ENCODE measurements around the gene TXNDC8. TPM values are rescaled to one million over a fixed set of nuclear protein-coding genes. Genes with fewer than 3 reads are reported as not detected.
A peak's percentile ranks its signal among the peaks of the same experiment; 100 is the strongest.

Gene TXNDC8
- not detected for total RNA-seq (2013)
- polyA plus RNA-seq (not detected), polyA minus RNA-seq (0.14 TPM in 1 of 2 replicates, not detected in the other), total RNA-seq (0 to 1.7 (median 0.03) reads per million in 11 experiments)

GRCh38 chr9:110337727-110338126, at the start of gene TXNDC8:
TSS of gene TXNDC8 (minus strand) at chr9:110337863.
- H3K9me3 ChIP-seq (replicated peaks in 1 of 2; ENCODE audit: control insufficient read depth in 1 of 2, insufficient read depth in 1 of 2, low read length in 2 of 2): no peaks in the 10 kb centered on the region
- no peaks in the 10 kb centered on the region for H4K20me1 ChIP-seq (ENCODE audit: insufficient read depth, low read length)
- no peak within 1 kb of the TSS for H3K4me3 ChIP-seq (replicated peaks in 1 of 3; ENCODE audit: low read depth in 2 of 3, low read length in 3 of 3)
- H3K4me2 ChIP-seq (replicated peaks; ENCODE audit: extremely low read depth, low read length, poor library complexity, severe bottlenecking): no peak within 1 kb of the TSS
- H3K27me3 ChIP-seq (ENCODE audit: control insufficient read depth in 2 of 2, insufficient read depth in 2 of 2, low read length in 2 of 2): no peaks in the 10 kb centered on the region
- no CpG with 5 or more reads among the region's 1 CpG for WGBS (ENCODE audit: insufficient coverage)
- Mint-ChIP-seq H3K4me3 (no peak within 1 kb of the TSS), H3K4me1 (peaks cover 9% of the 10 kb centered on the region), H3K27ac (peak within 1 kb of the TSS in 1 of 7 donors; percentile 48), H3K27me3 (ENCODE audit: low read depth in 3 of 3) (peaks cover 0 to 10% (median 9%) of the 10 kb centered on the region in 3 donors), H3K9me3 (no peaks in the 10 kb centered on the region), H3K36me3 (no peaks in the 10 kb centered on the region)
- no peaks in the 10 kb centered on the region for H3K79me2 ChIP-seq (ENCODE audit: insufficient read depth, low read length)
- H3K4me1 ChIP-seq (ENCODE audit: control insufficient read depth in 1 of 2, insufficient read depth in 2 of 2, low read length in 2 of 2): peaks cover 7 to 8% of the 10 kb centered on the region in 2 donors
- H2AFZ ChIP-seq (ENCODE audit: insufficient read depth, low read depth, low read length, poor library complexity, severe bottlenecking): no peak within 1 kb of the TSS
- H3K9ac ChIP-seq (ENCODE audit: insufficient read depth, low read length, poor library complexity, severe bottlenecking): no peak within 1 kb of the TSS
- TF ChIP-seq, protein P1, sequence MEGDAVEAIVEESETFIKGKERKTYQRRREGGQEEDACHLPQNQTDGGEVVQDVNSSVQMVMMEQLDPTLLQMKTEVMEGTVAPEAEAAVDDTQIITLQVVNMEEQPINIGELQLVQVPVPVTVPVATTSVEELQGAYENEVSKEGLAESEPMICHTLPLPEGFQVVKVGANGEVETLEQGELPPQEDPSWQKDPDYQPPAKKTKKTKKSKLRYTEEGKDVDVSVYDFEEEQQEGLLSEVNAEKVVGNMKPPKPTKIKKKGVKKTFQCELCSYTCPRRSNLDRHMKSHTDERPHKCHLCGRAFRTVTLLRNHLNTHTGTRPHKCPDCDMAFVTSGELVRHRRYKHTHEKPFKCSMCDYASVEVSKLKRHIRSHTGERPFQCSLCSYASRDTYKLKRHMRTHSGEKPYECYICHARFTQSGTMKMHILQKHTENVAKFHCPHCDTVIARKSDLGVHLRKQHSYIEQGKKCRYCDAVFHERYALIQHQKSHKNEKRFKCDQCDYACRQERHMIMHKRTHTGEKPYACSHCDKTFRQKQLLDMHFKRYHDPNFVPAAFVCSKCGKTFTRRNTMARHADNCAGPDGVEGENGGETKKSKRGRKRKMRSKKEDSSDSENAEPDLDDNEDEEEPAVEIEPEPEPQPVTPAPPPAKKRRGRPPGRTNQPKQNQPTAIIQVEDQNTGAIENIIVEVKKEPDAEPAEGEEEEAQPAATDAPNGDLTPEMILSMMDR (IDR thresholded peaks at IDR 0.05): no peak
- H3K27ac ChIP-seq (ENCODE audit: low read depth in 1 of 2, low read length in 2 of 2): no peak within 1 kb of the TSS
- DNase-seq: no peak
- no peaks in the 10 kb centered on the region for H3K36me3 ChIP-seq (replicated peaks in 1 of 2; ENCODE audit: control insufficient read depth in 1 of 2, insufficient read depth in 2 of 2, low read length in 2 of 2)
- intact Hi-C loops (cut with micrococcal nuclease): loop anchor here in 1 of 2 donors (10.0 kb wide), 1 partner anchor 83 kb away; the partner anchor contains the start of gene TXN

- no peaks in the 10 kb centered on the region for H3K36me3 ChIP-seq (replicated peaks in 1 of 2; ENCODE audit: control insufficient read depth in 1 of 2, insufficient read depth in 2 of 2, low read length in 2 of 2)
- TF ChIP-seq, protein P1 (IDR thresholded peaks at IDR 0.05): no peak
- H4K20me1 ChIP-seq (ENCODE audit: insufficient read depth, low read length): no peaks in the 10 kb centered on the region
- no peak overlapping the region for H3K9ac ChIP-seq (ENCODE audit: insufficient read depth, low read length, poor library complexity, severe bottlenecking)
- Mint-ChIP-seq H3K9me3 (peaks cover 0 to 10% (median 1%) of the 10 kb centered on the region in 7 donors), H3K27me3 (ENCODE audit: low read depth in 3 of 3) (peaks cover 2 to 15% (median 14%) of the 10 kb centered on the region in 3 donors), H3K36me3 (no peaks in the 10 kb centered on the region), H3K27ac (no peak overlapping the region), H3K4me1 (no peaks in the 10 kb centered on the region), H3K4me3 (no peak overlapping the region)
- no peaks in the 10 kb centered on the region for H3K4me1 ChIP-seq (ENCODE audit: control insufficient read depth in 1 of 2, insufficient read depth in 2 of 2, low read length in 2 of 2)
- no peaks in the 10 kb centered on the region for H3K79me2 ChIP-seq (ENCODE audit: insufficient read depth, low read length)
- peaks cover 0 to 4% of the 10 kb centered on the region in 2 donors for H3K27me3 ChIP-seq (ENCODE audit: control insufficient read depth in 2 of 2, insufficient read depth in 2 of 2, low read length in 2 of 2)
- no peak overlapping the region for H3K4me2 ChIP-seq (replicated peaks; ENCODE audit: extremely low read depth, low read length, poor library complexity, severe bottlenecking)
- DNase-seq: no peak
- no peak overlapping the region for H2AFZ ChIP-seq (ENCODE audit: insufficient read depth, low read depth, low read length, poor library complexity, severe bottlenecking)
- H3K9me3 ChIP-seq (replicated peaks in 1 of 2; ENCODE audit: control insufficient read depth in 1 of 2, insufficient read depth in 1 of 2, low read length in 2 of 2): no peaks in the 10 kb centered on the region
- no peak overlapping the region for H3K4me3 ChIP-seq (replicated peaks in 1 of 3; ENCODE audit: low read depth in 2 of 3, low read length in 3 of 3)
- no peak overlapping the region for H3K27ac ChIP-seq (ENCODE audit: low read depth in 1 of 2, low read length in 2 of 2)
- intact Hi-C loops (cut with micrococcal nuclease): no loop called here
- 97% methylated on average over 6 of the region's 6 CpGs for WGBS (ENCODE audit: insufficient coverage)
Measured at GRCh38 chr9:110383491-110383890, 45.8 kb upstream of the TXNDC8 start.

Measured in CD14-positive monocyte (primary cell).